HFFc6 (cell line): ENCODE measurements around the gene ST3GAL3. TPM values are rescaled to one million over a fixed set of nuclear protein-coding genes. Genes with fewer than 3 reads are reported as not detected.

Experiments used
- DNase-seq: peaks from one replicate; pipeline ENCODE4 v3.0.0-alpha.2; 2018
- H3K27ac Mint-ChIP-seq: 2 replicates; pipeline ENCODE4 v1.8.0; 2020; ENCODE audit warnings: mild to moderate bottlenecking, mixed read lengths
- H3K27me3 Mint-ChIP-seq: 2 replicates; pipeline ENCODE4 v1.8.0; 2021; ENCODE audit warnings: mild to moderate bottlenecking, moderate library complexity, mixed read lengths; ENCODE audit not compliant: insufficient read depth
- H3K36me3 Mint-ChIP-seq: 2 replicates; pipeline ENCODE4 v1.8.0; 2021; ENCODE audit warnings: low read depth, mixed read lengths
- H3K4me1 Mint-ChIP-seq: 2 replicates; pipeline ENCODE4 v1.8.0; 2020; ENCODE audit warnings: low read depth, mixed read lengths
- H3K4me3 Mint-ChIP-seq: 2 replicates; pipeline ENCODE4 v1.8.0; 2020; ENCODE audit warnings: mild to moderate bottlenecking, moderate library complexity, mixed read lengths
- H3K9me3 Mint-ChIP-seq: 2 replicates; pipeline ENCODE4 v1.8.0; 2020; ENCODE audit warnings: mild to moderate bottlenecking, mixed read lengths
- CTCF ChIP-seq: fragments of 200-600 bp; sonication (generic); IDR thresholded peaks from 2 replicates; pipeline ENCODE4 v1.5.0; 2021; ENCODE audit warnings: antibody characterized with exemption, mild to moderate bottlenecking
- total RNA-seq, 6 experiments: library from RNA; stranded (reverse); fragmentation: NEBNext Ultra II Directional; extraction: Animal tissue kit (Norgen Biotek cat#: 25700); gene quantifications; 2 replicates in 1 of 6; 3 replicates in 5 of 6; pipeline ENCODE4 v1.2.3, GENCODE V29; 2021

ST3GAL3 gene
- total RNA-seq, 6 experiments from 2014 or later: 15.2 to 22.3 (median 18.0) TPM

GRCh38 chr1:43678940-43679339 is 28.4 kb upstream of the ST3GAL3 start:
- H3K4me1 Mint-ChIP-seq: peaks cover 13% of the 10 kb centered on the region
- no peak for DNase-seq
- H3K27ac Mint-ChIP-seq: no peak overlapping the region
- no peak overlapping the region for H3K4me3 Mint-ChIP-seq
- no peak for TF ChIP-seq CTCF
- no peaks in the 10 kb centered on the region for H3K9me3 Mint-ChIP-seq
- peaks cover 4% of the 10 kb centered on the region for H3K27me3 Mint-ChIP-seq
- H3K36me3 Mint-ChIP-seq: peaks cover 32% of the 10 kb centered on the region

DNA sequence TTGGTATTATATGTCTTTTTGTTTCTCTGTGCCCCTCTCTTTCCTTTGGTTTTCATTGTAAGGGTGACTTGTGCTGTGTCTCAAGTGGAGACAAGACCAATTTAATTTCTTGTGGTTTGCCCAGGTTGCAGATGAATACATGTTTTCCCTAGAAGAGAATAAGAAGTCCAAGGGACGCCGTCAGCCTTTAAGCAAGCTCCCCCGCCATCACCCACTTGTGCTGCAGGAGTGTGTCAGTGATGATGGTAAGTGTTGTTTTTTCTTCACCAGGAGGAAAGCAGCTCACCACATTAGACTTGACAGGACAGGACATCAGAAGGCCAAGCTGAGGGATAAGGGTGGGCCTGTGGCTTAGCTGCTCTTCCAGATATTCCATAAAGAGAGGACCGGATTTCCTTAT is 23.8 kb upstream of the ST3GAL3 start:
- Mint-ChIP-seq H3K4me1 (peaks cover 21% of the 10 kb centered on the region), H3K4me3 (no peak overlapping the region), H3K27me3 (peaks cover 3% of the 10 kb centered on the region; the same call in 1 of the 2 replicates), H3K36me3 (peaks cover 34% of the 10 kb centered on the region), H3K27ac (no peak overlapping the region), H3K9me3 (no peaks in the 10 kb centered on the region)
- TF ChIP-seq CTCF: no peak
- no peak for DNase-seq

GRCh38 chr1:43686801-43687200 is 20.5 kb upstream of the ST3GAL3 start:
- Mint-ChIP-seq H3K27me3 (peaks cover 3% of the 10 kb centered on the region; the same call in 1 of the 2 replicates), H3K4me1 (peaks cover 28% of the 10 kb centered on the region), H3K36me3 (peaks cover 48% of the 10 kb centered on the region), H3K9me3 (no peaks in the 10 kb centered on the region), H3K27ac (peak overlapping the region; percentile 42; the same call in 1 of the 2 replicates), H3K4me3 (no peak overlapping the region)
- no peak for TF ChIP-seq CTCF
- no peak for DNase-seq

DNA sequence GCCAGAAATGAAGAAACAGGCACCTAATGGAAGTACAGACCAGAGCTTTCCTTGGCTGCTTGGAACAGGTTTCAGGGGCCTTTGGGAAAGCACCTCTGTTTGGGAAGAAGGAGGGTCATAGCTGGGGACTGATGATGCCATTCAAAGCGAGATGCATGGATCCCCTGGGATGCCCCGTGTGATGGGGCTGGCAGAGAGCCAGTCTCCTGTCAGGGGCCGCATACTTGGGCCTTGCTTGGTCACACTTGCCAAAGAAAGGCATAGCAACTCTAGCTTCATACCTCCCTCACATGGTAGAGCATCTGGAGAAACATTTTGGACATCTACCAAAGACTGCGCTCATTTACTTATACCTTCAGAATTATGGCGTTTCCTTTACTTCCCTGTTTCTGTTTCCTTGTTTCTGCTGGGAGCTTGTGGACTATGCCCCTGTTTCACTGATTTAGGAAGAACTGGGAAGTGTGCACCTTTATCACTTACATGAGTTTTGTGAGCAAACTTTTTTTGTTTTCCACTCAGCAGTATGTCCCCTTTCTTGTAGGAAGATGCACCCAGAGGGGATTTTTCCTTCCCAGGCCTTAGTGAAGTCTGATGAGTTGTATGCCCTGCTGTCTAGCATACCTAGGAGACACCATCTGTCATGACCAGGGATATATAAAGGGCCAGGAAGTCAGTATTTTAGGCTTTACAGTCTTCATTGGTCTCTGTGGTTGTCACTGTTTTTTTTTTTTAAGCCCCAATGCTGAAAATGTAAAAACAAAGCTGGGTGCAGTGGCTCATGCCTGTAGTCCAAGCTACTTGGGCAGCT is 19.8 kb upstream of the ST3GAL3 start:
- Mint-ChIP-seq H3K4me3 (no peak overlapping the region), H3K27me3 (peaks cover 3% of the 10 kb centered on the region; the same call in 1 of the 2 replicates), H3K4me1 (peaks cover 28% of the 10 kb centered on the region), H3K36me3 (peaks cover 51% of the 10 kb centered on the region), H3K27ac (peak overlapping the region; percentile 77), H3K9me3 (no peaks in the 10 kb centered on the region)
- TF ChIP-seq CTCF: no peak
- no peak for DNase-seq

DNA sequence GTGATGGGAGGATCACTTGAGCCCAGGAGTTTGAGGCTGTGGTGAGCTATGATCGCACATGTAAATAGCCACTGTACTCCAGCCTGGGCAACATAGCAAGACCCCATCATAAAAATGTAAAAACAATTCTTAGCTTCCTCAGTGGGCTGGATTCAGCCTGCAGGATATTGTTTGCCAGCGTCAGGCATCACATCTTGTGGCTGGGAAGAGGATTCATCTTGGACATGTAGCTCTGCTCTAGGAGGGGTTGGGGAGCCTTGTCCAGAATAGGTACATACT is 19.3 kb upstream of the ST3GAL3 start:
- peaks cover 3% of the 10 kb centered on the region; the same call in 1 of the 2 replicates for H3K27me3 Mint-ChIP-seq
- no peaks in the 10 kb centered on the region for H3K9me3 Mint-ChIP-seq
- peak overlapping the region; percentile 77 for H3K27ac Mint-ChIP-seq
- H3K4me3 Mint-ChIP-seq: no peak overlapping the region
- DNase-seq: no peak
- TF ChIP-seq CTCF: no peak
- peaks cover 28% of the 10 kb centered on the region for H3K4me1 Mint-ChIP-seq
- peaks cover 54% of the 10 kb centered on the region for H3K36me3 Mint-ChIP-seq
